Measurements from ENCODE around the gene PLXNA2. TPM values are rescaled to one million over a fixed set of nuclear protein-coding genes. Genes with fewer than 3 reads are reported as not detected.

Gene PLXNA2
- total and polyA plus RNA-seq, 2 of the 13 experiments (the other 11 are each of a cell fraction or from before 2014, with no cell fraction given): 1.1 to 2.1 TPM

DNA sequence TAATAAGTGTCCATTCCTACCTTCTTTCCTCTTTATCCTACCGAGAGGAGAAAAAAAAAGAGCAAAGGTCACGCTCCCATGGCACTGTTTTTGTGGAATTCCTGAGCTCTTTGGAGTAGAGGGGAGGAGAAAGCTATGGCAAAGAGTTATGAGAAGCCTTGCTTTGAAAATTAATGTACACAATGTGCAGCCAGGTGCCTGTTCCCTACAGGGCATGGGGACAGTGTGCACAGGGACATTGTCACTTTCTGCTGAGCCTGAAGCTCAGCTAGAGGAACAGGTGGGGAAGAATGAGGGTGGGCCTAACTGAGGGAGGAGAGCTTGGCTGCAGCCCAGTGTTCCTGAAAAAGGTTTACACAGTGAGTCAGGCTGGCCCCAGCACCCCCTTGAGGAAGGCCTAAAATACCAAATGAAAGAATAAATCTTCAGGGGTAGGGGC lies 66.1 kb downstream of the PLXNA2 start (continued):
- TF ChIP-seq ADNP (CRISPR knock-in tag; IDR thresholded peaks at IDR 0.05) (no peak), XRCC5 (optimal IDR thresholded peaks at IDR 0.05; ENCODE audit: low read length) (peak; percentile 41), ZUFSP (CRISPR knock-in tag; IDR thresholded peaks at IDR 0.05; ENCODE audit: borderline replicate concordance) (no peak), PCBP2 (optimal IDR thresholded peaks at IDR 0.05; ENCODE audit: low read depth, low read length, poor library complexity, severe bottlenecking) (no peak), RORA (CRISPR knock-in tag; IDR thresholded peaks at IDR 0.05) (no peak), ZNF207 (IDR thresholded peaks at IDR 0.05; ENCODE audit: borderline replicate concordance) (no peak), BCL6 (CRISPR knock-in tag; IDR thresholded peaks at IDR 0.05) (peak; percentile 50; the same call in 1 of the 2 replicates), RAD21 (CRISPR knock-in tag; IDR thresholded peaks at IDR 0.05) (no peak), ZC3H4 (CRISPR knock-in tag; IDR thresholded peaks at IDR 0.05; ENCODE audit: borderline replicate concordance) (no peak), NR2F6 (IDR thresholded peaks at IDR 0.05) (peak; percentile 68), NR2F6 (CRISPR knock-in tag; IDR thresholded peaks at IDR 0.05) (peak; percentile 63), ZNF274 (CRISPR knock-in tag; IDR thresholded peaks at IDR 0.05) (no peak), RARA (CRISPR knock-in tag; IDR thresholded peaks at IDR 0.05) (no peak), ZNF713 (CRISPR knock-in tag; IDR thresholded peaks at IDR 0.05) (no peak), ZNF562 (CRISPR knock-in tag; IDR thresholded peaks at IDR 0.05; ENCODE audit: borderline replicate concordance) (no peak), ZFP62 (CRISPR knock-in tag; IDR thresholded peaks at IDR 0.05) (no peak), ZNF605 (CRISPR knock-in tag; IDR thresholded peaks at IDR 0.05) (no peak), PPARG (CRISPR knock-in tag; conservative IDR thresholded peaks at IDR 0.05) (peak; percentile 74), ZNF292 (CRISPR knock-in tag; IDR thresholded peaks at IDR 0.05; ENCODE audit: borderline replicate concordance, low read depth) (peak; percentile 20; the same call in 1 of the 2 replicates), TFAP4 (IDR thresholded peaks at IDR 0.05; ENCODE audit: borderline replicate concordance, low read depth) (peak; percentile 16; the same call in 1 of the 2 replicates), GPN1 (CRISPR knock-in tag; IDR thresholded peaks at IDR 0.05; ENCODE audit: borderline replicate concordance) (no peak)
- TF ChIP-seq, protein P1, sequence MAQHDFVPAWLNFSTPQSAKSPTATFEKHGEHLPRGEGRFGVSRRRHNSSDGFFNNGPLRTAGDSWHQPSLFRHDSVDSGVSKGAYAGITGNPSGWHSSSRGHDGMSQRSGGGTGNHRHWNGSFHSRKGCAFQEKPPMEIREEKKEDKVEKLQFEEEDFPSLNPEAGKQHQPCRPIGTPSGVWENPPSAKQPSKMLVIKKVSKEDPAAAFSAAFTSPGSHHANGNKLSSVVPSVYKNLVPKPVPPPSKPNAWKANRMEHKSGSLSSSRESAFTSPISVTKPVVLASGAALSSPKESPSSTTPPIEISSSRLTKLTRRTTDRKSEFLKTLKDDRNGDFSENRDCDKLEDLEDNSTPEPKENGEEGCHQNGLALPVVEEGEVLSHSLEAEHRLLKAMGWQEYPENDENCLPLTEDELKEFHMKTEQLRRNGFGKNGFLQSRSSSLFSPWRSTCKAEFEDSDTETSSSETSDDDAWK (CRISPR knock-in tag; IDR thresholded peaks at IDR 0.05): no peak
- TF ChIP-seq, protein P2, sequence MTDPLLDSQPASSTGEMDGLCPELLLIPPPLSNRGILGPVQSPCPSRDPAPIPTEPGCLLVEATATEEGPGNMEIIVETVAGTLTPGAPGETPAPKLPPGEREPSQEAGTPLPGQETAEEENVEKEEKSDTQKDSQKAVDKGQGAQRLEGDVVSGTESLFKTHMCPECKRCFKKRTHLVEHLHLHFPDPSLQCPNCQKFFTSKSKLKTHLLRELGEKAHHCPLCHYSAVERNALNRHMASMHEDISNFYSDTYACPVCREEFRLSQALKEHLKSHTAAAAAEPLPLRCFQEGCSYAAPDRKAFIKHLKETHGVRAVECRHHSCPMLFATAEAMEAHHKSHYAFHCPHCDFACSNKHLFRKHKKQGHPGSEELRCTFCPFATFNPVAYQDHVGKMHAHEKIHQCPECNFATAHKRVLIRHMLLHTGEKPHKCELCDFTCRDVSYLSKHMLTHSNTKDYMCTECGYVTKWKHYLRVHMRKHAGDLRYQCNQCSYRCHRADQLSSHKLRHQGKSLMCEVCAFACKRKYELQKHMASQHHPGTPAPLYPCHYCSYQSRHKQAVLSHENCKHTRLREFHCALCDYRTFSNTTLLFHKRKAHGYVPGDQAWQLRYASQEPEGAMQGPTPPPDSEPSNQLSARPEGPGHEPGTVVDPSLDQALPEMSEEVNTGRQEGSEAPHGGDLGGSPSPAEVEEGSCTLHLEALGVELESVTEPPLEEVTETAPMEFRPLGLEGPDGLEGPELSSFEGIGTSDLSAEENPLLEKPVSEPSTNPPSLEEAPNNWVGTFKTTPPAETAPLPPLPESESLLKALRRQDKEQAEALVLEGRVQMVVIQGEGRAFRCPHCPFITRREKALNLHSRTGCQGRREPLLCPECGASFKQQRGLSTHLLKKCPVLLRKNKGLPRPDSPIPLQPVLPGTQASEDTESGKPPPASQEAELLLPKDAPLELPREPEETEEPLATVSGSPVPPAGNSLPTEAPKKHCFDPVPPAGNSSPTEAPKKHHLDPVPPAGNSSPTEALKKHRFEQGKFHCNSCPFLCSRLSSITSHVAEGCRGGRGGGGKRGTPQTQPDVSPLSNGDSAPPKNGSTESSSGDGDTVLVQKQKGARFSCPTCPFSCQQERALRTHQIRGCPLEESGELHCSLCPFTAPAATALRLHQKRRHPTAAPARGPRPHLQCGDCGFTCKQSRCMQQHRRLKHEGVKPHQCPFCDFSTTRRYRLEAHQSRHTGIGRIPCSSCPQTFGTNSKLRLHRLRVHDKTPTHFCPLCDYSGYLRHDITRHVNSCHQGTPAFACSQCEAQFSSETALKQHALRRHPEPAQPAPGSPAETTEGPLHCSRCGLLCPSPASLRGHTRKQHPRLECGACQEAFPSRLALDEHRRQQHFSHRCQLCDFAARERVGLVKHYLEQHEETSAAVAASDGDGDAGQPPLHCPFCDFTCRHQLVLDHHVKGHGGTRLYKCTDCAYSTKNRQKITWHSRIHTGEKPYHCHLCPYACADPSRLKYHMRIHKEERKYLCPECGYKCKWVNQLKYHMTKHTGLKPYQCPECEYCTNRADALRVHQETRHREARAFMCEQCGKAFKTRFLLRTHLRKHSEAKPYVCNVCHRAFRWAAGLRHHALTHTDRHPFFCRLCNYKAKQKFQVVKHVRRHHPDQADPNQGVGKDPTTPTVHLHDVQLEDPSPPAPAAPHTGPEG (CRISPR knock-in tag; IDR thresholded peaks at IDR 0.05): no peak

Measured in HepG2 (cell line).